K562 (cell line): Measurements from ENCODE around the gene LRP1. TPM values are rescaled to one million over a fixed set of nuclear protein-coding genes. Genes with fewer than 3 reads are reported as not detected.
A peak's percentile ranks its signal among the peaks of the same experiment; 100 is the strongest.

Source experiments
- ATAC-seq: fragments of 200-7000 bp; cut with Tn5 transposase; 3 replicates; pipeline ENCODE4 v1.9.1; 2020; ENCODE audit warnings: moderate library complexity
- BruUV-seq: library from RNA; stranded (reverse); fragments of 400-500 nt; replicated peaks from 2 replicates; lab custom pipeline; 2021; lab: Mats Ljungman, UMichigan
- CTCF ChIA-PET: fragments of 300-600 bp; formaldehyde crosslinking; extraction: SDS; loops from one replicate; lab custom pipeline; 2021; ENCODE audit warnings: low intra/inter-chr PET ratio; lab: Yijun Ruan, JAX
- POLR2A ChIA-PET: fragments of 300-600, 350-650 bp; sonication (Branson Sonifier 250); formaldehyde crosslinking; extraction: SDS; loops from one replicate; lab custom pipeline; 2021; ENCODE audit warnings: antibody characterized with exemption, inconsistent platforms; lab: Yijun Ruan, JAX
- DNase-seq, 4 experiments: peaks; one replicate each; pipeline versions ENCODE4 v3.0.0 to v3.0.0-alpha.2; 2011 to 2018; ENCODE audit warnings: low spot score in 3 of 4, mixed read lengths in 3 of 4; ENCODE audit errors: extremely low read depth in 1 of 4
- FAIRE-seq: peaks from 2 replicates; lab custom pipeline; 2011; peaks lifted over from hg19 to GRCh38; lab: Jason Lieb, UNC
- H2AFZ ChIP-seq: 2 replicates; pipeline ENCODE4 v1.6.0; 2011; ENCODE audit warnings: low read depth, low read length, control low read depth, inconsistent platforms
- H3K27ac ChIP-seq: fragments of 200-600 bp; 3 replicates; pipeline ENCODE4 v1.8.0; 2011; ENCODE audit warnings: low read depth, mild to moderate bottlenecking, control low read depth, inconsistent platforms, low read length, moderate library complexity, mixed read lengths; ENCODE audit errors: extremely low read depth
- H3K27me3 ChIP-seq, 2 experiments: fragments of 300-600 bp in 1 of 2; 2 replicates in 1 of 2; 3 replicates in 1 of 2; pipeline versions ENCODE4 v1.6.0 to v1.8.0; 2011; ENCODE audit warnings: inconsistent platforms in 2 of 2, low read length in 2 of 2, mild to moderate bottlenecking in 1 of 2, mixed read lengths in 1 of 2, moderate library complexity in 1 of 2; ENCODE audit not compliant: control insufficient read depth in 2 of 2, insufficient read depth in 2 of 2
- H3K36me3 ChIP-seq: fragments of 300-600 bp; 3 replicates; pipeline ENCODE4 v1.8.0; 2011; ENCODE audit warnings: mild to moderate bottlenecking, low read length, inconsistent platforms; ENCODE audit not compliant: control insufficient read depth, insufficient read depth
- H3K4me1 ChIP-seq, 2 experiments: fragments of 200-600 bp in 1 of 2; replicated peaks in 1 of 2; 2 replicates in 1 of 2; 3 replicates in 1 of 2; pipeline versions ENCODE4 v1.5.1 to v1.8.0; 2011; ENCODE audit warnings: inconsistent platforms in 2 of 2, low read length in 2 of 2, mild to moderate bottlenecking in 1 of 2, mixed read lengths in 1 of 2, moderate library complexity in 1 of 2; ENCODE audit not compliant: control insufficient read depth in 2 of 2, insufficient read depth in 2 of 2
- H3K4me2 ChIP-seq: 2 replicates; pipeline ENCODE4 v1.6.1; 2011; ENCODE audit warnings: low read length, control low read depth, inconsistent platforms, mixed read lengths; ENCODE audit not compliant: insufficient read depth
- H3K4me3 ChIP-seq: fragments of 200-600 bp; sonication (generic), shearing (Covaris generic); 2 replicates; pipeline ENCODE4 v1.5.1; 2016; ENCODE audit warnings: control low read depth, inconsistent platforms
- H3K79me2 ChIP-seq: fragments of 200-600 bp; 3 replicates; pipeline ENCODE4 v1.8.0; 2011; ENCODE audit warnings: low read length, inconsistent platforms; ENCODE audit not compliant: control insufficient read depth, insufficient read depth
- H3K9ac ChIP-seq, 2 experiments: 2 replicates each; pipeline versions ENCODE4 v1.6.0 to v1.6.1; 2011; ENCODE audit warnings: low read depth in 2 of 2, low read length in 2 of 2, control low read depth in 1 of 2, inconsistent platforms in 1 of 2, mild to moderate bottlenecking in 1 of 2, mixed read lengths in 1 of 2; ENCODE audit not compliant: insufficient read depth in 1 of 2
- H3K9me1 ChIP-seq: one replicate; pipeline ENCODE4 v1.6.0; 2011; ENCODE audit warnings: inconsistent platforms, mild to moderate bottlenecking, low read length, moderate library complexity; ENCODE audit not compliant: control insufficient read depth, insufficient read depth
- H3K9me3 ChIP-seq: replicated peaks from 2 replicates; pipeline ENCODE4 v1.5.1; 2011; ENCODE audit warnings: low read depth, low read length, inconsistent platforms; ENCODE audit not compliant: control insufficient read depth, insufficient read depth
- H4K20me1 ChIP-seq: replicated peaks from 2 replicates; pipeline ENCODE4 v1.6.1; 2011; ENCODE audit warnings: low read length, inconsistent platforms, mixed read lengths; ENCODE audit not compliant: control insufficient read depth, insufficient read depth
- CSDE1 ChIP-seq, 2 experiments: fragments of 450-650 bp; IDR thresholded peaks; 2 replicates each; pipeline ENCODE4 v1.6.1; 2016; ENCODE audit warnings: mild to moderate bottlenecking in 1 of 2
- ELF4 ChIP-seq: fragments of 450-650 bp; formaldehyde crosslinking; IDR thresholded peaks from 2 replicates; pipeline ENCODE4 v1.4.0; 2022; ENCODE audit warnings: missing genetic modification characterization
- ETV5 ChIP-seq: sonication (generic); formaldehyde crosslinking; IDR thresholded peaks from 2 replicates; pipeline ENCODE4 v1.4.0; 2020; ENCODE audit warnings: low read depth, mild to moderate bottlenecking, missing genetic modification reagents
- ILF3 ChIP-seq: fragments of 450-650 bp; IDR thresholded peaks from 2 replicates; pipeline ENCODE4 v1.6.1; 2018; ENCODE audit warnings: antibody characterized with exemption, mild to moderate bottlenecking, moderate library complexity, borderline replicate concordance
- MBD1 ChIP-seq: fragments of 250-450 bp; sonication (Bioruptor Pico); IDR thresholded peaks from 2 replicates; pipeline ENCODE4 v1.8.0; 2022; ENCODE audit warnings: inconsistent platforms
- POLR2G ChIP-seq: fragments of 200-400 bp; formaldehyde crosslinking; IDR thresholded peaks from 2 replicates; pipeline ENCODE4 v1.6.1; 2017; ENCODE audit warnings: low read depth, mild to moderate bottlenecking, antibody characterized with exemption, low read length, moderate library complexity
- SFPQ ChIP-seq: fragments of 200-400 bp; formaldehyde crosslinking; IDR thresholded peaks from 2 replicates; pipeline ENCODE4 v1.6.1; 2017; ENCODE audit warnings: mild to moderate bottlenecking, low read depth, low read length, moderate library complexity
- XRCC3 ChIP-seq: fragments of 450-650 bp; IDR thresholded peaks from 2 replicates; pipeline ENCODE4 v1.6.1; 2017; ENCODE audit warnings: mild to moderate bottlenecking, moderate library complexity
- ZBTB9 ChIP-seq: fragments of 450-650 bp; formaldehyde crosslinking; IDR thresholded peaks from 2 replicates; pipeline ENCODE4 v1.4.0; 2020; ENCODE audit warnings: mild to moderate bottlenecking, moderate library complexity
- ZC3H8 ChIP-seq: fragments of 450-650 bp; IDR thresholded peaks from 2 replicates; pipeline ENCODE4 v1.6.1; 2017
- ZFX ChIP-seq: sonication (generic); formaldehyde crosslinking; IDR thresholded peaks from 2 replicates; pipeline ENCODE4 v1.8.0; 2022; ENCODE audit warnings: mild to moderate bottlenecking, missing genetic modification reagents, moderate library complexity
- ZNF263 ChIP-seq: sonication (generic); formaldehyde crosslinking; IDR thresholded peaks from 2 replicates; pipeline ENCODE4 v1.8.0; 2022; ENCODE audit warnings: mild to moderate bottlenecking, missing genetic modification reagents, borderline replicate concordance
- ZNF384 ChIP-seq: IDR thresholded peaks from 2 replicates; pipeline ENCODE4 v1.6.1; 2012; ENCODE audit warnings: low read depth, low read length, improper control_type of control experiment
- ZNF644 ChIP-seq: fragments of 200-800 bp; sonication (Bioruptor generic); IDR thresholded peaks from 2 replicates; pipeline ENCODE4 v1.6.1; 2016; ENCODE audit warnings: low read depth, missing genetic modification characterization, missing compliant biosample characterization
- WGBS: fragments of 100-300 bp; shearing (Covaris generic); methylation state at CpG from one replicate; pipeline ENCODE4 v1.1.6; 2016; ENCODE audit warnings: low coverage, mixed read lengths; ENCODE audit not compliant: insufficient coverage; ENCODE audit errors: missing lambda C conversion rate; 5-methylcytosine and 5-hydroxymethylcytosine counted together
- in situ Hi-C: fragments of 300-500 bp; cut with MboI; formaldehyde crosslinking; loops from 4 replicates; pipeline ENCODE4 v1.15.0; 2018; ENCODE audit warnings: inconsistent platforms, mixed read lengths
- intact Hi-C: fragments of 100-400 bp; cut with micrococcal nuclease; formaldehyde crosslinking; loops from 2 replicates; pipeline ENCODE4 v1.14.2; 2022
- polyA plus RNA-seq, 8 experiments: library from polyadenylated mRNA; depleted of rRNA in 4 of 8; stranded (reverse) in 5 of 8; unstranded in 3 of 8; fragments of >200 nt; fragmentation: Nextera tagmentation in 2 of 8; fragmentation: Illumina TruSeq in 1 of 8; extraction: Ambion mirVana in 2 of 8; extraction: Trizol in 1 of 8; gene quantifications; 2 replicates each; pipeline versions ENCODE4 v1.2.1 to v1.2.3, GENCODE V29; 2011 to 2014; ENCODE audit warnings: inconsistent platforms in 1 of 8, missing spikeins in 1 of 8
- total RNA-seq, 7 experiments: library from RNA; depleted of rRNA in 6 of 7; stranded (reverse); fragments of >200 nt in 6 of 7; fragmentation: Illumina TruSeq in 2 of 7; extraction: Trizol in 2 of 7; gene quantifications; 2 replicates each; pipeline versions ENCODE4 v1.2.1 to v1.2.3, GENCODE V29; 2011 to 2021; ENCODE audit warnings: low replicate concordance in 1 of 7

LRP1 gene
- total and polyA plus RNA-seq, 9 of the 15 experiments (the other 6 are each of a cell fraction or from before 2014, with no cell fraction given) = 0.04 to 0.64 (median 0.19) TPM; not detected in 2

GRCh38 chr12:57229046-57229633 lies 100.9 kb downstream of the LRP1 start (continued):
- TF ChIP-seq ZBTB9 (CRISPR knock-in tag) = no peak
- peak; percentile 44; the same call in 1 of the 2 replicates for TF ChIP-seq ZNF384

- peak within 1 kb of the TSS; percentile 64 for H3K4me3 ChIP-seq
- H3K9me1 ChIP-seq = peaks cover 7% of the 10 kb centered on the region
- no peaks in the 10 kb centered on the region for H3K27me3 ChIP-seq
- CTCF ChIA-PET = interaction anchor here (0.7 to 1.0 kb wide), 3 partner anchors 15 to 17 kb away, joined by 3 to 4 read pairs (median 3); no protein-coding TSS in a partner anchor
- peak; percentile 97 to 99 (median 98) for DNase-seq
- H2AFZ ChIP-seq = peak within 1 kb of the TSS; percentile 97
- TSS peak; percentile 63 for BruUV-seq
- peak; percentile 99 for FAIRE-seq
- 0% methylated on average over 37 of the region's 42 CpGs for WGBS
- H3K27ac ChIP-seq = peak within 1 kb of the TSS; percentile 82
- peaks cover 12% of the 10 kb centered on the region for H4K20me1 ChIP-seq
- POLR2A ChIA-PET = interaction anchor here (0.5 to 2.3 kb wide), 18 partner anchors 8 to 290 kb away, joined by 3 to 33 read pairs (median 3); partner anchors contain the start of genes DDIT3, GLI1, NEMP1 and NXPH4
- H3K79me2 ChIP-seq = peaks cover 28% of the 10 kb centered on the region
- H3K4me1 ChIP-seq = peaks cover 41 to 65% of the 10 kb centered on the region in 2 experiments
- H3K9me3 ChIP-seq = no peaks in the 10 kb centered on the region
- H3K36me3 ChIP-seq = peaks cover 43% of the 10 kb centered on the region; the same call in 2 of the 3 replicates
- H3K4me2 ChIP-seq = peak within 1 kb of the TSS; percentile 97
- H3K9ac ChIP-seq = peak within 1 kb of the TSS; percentile 92 to 96
- in situ Hi-C loops = no loop called here
- intact Hi-C loops = no loop called here
- peak; percentile 77 for ATAC-seq
- TF ChIP-seq ZNF644 (tag) = no peak
- no peak for TF ChIP-seq ILF3
- TF ChIP-seq ELF4 = no peak
- no peak for TF ChIP-seq ZNF263 (CRISPR knock-in tag)
- no peak for TF ChIP-seq MBD1 (CRISPR knock-in tag)
- no peak for TF ChIP-seq ZC3H8
- no peak for TF ChIP-seq SFPQ
- TF ChIP-seq CSDE1 (IDR thresholded peaks at IDR 0.05) = no peak
- peak; percentile 71 for TF ChIP-seq ZFX (CRISPR knock-in tag)
- TF ChIP-seq XRCC3 = no peak
- 0 out of 2 replicates have a peak, but pooled peaks have one; percentile 57 for TF ChIP-seq ETV5
- TF ChIP-seq POLR2G = peak; percentile 87
Observed at GRCh38 chr12:57229634-57230380, 101.5 kb downstream of the LRP1 start, which contains the start of gene SHMT2. SHMT2 (plus strand) TSS chr12:57229711; CDS start chr12:57229779, 68 bp downstream.
